ENCODE measurements around the gene AGBL1.

AGBL1 gene

DNA sequence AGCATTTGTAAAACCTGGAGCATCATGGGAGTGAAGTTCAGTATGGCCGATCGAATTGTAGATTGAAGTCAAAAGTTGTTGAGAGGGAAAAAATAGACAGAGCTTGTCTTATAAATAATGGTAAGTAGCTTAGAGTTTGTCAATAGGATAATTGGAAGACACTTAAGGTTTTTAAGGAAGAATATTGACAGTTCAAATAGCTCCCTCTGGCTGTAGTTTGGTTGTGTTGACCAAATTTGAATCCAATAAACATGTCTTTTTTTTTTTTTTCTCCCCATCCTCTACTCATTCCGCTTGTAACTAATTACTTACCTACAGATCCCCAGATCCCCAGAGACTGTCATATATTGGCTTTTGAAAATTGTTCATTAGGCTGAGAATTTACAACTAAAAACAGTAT, 677.0 kb downstream of the AGBL1 start:
- DNase-seq = peak; percentile 17

DNA sequence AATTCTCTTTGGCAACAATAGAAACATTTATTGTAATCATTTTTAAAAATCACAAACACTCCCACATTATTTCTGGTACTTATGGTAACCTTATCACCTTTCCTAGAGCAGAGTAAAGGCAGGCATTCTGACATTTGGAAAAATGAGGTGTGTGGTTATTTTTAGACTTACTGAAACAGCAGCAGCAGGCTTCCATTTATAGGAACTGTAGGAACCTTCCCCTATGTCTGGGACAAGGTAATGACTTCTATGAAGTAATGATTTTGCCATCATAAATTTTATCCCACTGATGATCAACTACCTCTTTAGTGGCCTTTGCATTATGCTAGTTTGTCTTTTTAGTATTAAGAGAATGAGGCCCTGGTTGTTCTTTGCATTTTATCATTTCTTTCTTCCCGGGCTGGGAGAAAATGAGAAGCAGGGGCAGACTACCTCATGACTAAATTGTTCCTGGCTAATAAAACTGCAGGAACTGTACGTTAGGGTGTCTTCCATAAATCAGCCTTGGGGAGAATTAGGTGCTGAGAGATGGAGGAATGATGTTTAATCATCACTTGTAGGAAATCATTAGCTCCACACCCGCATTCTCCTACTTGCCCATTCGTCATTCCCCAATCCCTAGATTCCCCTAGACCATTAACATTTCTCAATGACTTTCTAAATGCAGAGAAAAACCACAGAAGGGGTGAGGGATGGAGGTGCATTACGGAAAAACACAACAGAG, 680.3 kb downstream of the AGBL1 start:
- DNase-seq = no peak

DNA sequence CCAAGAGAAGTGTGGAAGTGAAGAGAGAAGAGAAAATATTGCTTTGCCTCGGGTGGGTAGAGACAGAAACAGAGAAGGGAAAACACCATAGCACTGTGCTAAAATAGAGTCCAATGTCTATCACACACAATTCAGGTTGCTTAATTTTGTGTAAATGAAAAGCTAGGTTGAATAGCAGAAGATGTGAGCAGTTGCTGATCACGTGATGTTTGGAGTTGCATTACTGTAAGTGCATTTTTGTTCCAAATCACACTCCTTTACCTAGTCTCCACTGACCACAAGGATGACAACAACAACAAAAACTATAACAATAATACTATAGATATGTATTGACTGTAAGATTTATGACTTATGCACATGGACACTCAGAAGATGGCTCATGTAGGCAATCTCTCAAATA, 683.2 kb downstream of the AGBL1 start:
- no peak for DNase-seq

DNA sequence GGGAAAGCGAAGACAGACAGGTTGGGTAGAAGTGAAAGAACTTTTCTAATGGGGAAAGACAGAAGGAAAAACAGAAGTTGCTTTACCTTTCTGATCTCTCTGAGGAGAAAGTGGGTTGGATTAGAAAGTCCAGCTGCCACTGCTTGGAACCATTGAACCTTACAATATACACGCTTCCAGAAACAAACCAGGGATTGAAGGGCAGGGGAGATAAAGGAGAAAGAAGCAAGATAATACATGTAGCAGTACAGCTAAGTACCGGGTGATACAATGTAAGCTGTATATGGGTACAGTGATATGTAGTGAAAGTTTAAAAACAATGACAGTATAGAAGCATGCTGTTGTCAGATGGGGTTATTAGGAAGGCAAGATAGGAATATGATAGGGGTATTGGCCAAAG, 684.4 kb downstream of the AGBL1 start:
- no peak for DNase-seq

DNA sequence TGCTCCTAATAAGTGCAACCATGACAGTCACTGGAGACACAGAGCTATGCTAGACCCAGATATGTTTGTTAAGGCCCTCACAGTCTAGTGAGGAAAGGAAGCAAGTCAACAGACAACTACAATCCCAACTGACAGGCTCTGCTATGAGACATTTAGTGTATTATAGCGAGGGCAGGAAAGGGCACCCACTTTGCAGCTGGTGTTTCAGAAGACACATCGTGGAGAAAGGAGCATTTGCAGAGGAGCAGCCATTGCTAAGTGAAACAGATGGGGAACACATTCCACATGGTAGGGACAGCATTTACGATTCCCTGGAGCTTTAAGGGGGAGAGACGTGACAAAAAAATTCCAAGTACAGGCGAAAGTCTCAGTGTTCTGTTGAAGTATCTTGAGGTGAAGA, 685.6 kb downstream of the AGBL1 start:
- peak; percentile 90 for DNase-seq

DNA sequence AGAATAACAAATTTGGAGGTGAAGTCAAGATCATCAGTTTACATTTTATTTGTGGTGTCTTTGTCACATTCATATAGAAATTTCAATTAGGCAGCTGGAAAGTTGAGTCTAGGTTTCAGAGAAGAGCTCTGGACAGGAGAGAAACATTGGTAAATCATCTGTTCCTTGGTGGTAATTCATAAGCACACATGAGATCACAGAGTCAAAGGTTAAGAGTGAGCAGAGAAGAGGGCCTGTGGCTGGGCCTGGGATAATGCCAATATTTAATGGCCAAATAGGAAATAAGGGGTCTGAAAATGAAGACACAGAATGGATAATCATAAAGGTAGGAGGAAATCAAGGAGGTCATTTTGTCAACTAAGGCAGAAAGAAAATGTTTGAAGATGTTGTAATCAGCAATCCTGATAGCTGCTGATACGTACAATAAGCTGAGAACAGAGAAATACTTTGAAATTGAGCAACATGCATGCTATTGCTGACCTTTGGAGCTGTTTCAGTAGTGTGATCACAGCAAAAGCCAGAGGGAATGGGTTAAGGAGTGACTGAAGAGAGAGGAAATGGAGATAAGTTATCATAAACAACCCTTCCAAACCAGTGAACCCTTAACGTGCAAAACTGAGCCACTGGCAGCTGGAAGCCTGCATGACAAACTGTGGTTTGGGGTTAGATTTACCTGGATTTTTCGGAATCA, 692.8 kb downstream of the AGBL1 start:
- no peak for DNase-seq

DNA sequence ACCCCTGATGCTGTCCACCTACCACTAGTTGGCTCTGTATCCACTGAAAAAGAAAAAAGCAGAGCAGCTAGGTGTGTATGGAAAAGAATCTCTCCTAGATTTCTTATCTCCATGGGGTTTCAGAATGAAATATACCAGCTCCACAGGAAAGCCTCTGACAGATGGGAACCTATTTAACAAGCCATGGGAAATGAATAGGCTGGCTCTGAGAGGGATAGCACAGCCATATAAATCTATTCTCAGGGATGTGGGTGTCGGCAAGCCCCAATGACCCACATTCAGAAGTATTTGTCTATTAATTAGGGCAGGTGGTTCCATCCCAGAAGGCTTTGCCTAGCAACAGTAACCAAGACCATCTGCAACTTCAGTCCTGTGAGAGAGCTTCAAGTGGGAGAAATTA, 694.1 kb downstream of the AGBL1 start:
- DNase-seq = peak; percentile 96

DNA sequence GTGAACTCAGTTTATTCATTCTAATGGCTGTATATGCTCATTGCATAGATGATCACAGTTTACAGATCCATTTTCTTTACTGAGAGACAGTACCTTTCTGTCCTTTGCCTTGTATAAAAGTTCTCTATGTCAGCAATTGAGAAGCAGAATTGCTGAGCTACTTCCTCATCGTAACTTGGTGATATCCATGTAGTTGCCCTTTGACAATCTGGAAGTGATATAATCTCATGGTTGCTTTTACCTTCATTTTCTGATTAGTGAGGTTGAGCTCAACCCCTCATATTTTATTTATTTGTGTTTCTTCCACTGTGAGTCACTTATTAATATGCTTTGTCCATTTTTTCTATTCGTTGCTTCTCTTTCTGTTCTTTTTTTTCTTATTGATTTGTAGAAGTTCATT, 696.5 kb downstream of the AGBL1 start:
- no peak for DNase-seq

DNA sequence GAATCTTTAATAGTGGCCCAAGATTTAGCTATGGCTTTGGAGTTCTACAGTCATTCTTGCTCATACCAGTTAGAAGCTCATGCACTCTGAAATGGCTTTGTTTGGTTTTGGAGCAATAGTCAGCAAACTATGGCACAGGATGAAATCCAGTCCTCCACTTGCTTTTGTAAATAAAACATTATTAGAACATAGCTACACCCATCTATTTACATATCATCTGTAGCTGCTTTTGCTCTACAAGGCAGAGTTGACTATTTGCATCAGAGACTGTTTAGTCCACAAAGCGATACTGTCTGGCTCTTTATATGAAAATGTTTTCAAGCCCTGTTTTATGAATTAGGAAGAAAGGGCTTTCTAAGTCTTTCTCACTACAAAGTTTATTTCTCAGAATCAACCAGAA, 716.9 kb downstream of the AGBL1 start:
- DNase-seq = no peak

DNA sequence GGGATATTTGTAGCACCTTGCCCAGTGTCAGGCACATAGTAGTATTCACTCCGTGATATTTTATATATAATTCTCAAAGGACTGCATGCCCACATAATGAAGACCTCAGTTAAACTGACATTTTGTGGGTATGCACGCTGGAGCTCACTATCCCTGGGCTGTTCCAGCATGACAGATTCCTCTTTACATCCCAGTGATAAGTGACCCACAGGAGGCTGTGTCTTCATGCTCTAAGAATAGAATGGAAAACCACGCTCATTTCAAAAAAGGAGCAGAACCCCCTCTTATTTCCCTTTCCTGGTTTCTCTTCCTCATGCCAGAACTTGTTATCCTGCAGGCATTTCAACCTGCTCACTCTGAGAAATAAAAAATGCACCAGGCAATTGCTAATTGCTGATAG, 717.5 kb downstream of the AGBL1 start:
- DNase-seq = no peak

DNA sequence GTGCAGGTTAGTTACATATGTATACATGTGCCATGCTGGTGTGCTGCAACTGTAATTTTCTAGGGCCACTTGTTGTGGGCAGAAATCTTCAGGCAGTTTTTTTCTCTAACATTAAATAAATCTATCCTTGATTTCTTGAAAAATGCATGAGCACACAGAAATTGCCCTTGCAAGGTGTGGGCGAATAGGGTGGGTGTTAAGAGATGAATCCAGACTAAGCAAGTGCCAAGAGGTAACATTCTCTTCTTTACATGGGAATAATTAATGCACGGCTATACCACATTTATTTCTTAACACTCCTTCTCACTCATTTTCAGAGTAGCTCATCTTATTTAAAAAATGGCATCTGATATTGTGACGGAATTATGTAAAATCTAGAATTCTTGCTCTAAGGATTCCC, 719.6 kb downstream of the AGBL1 start:
- DNase-seq = no peak

DNA sequence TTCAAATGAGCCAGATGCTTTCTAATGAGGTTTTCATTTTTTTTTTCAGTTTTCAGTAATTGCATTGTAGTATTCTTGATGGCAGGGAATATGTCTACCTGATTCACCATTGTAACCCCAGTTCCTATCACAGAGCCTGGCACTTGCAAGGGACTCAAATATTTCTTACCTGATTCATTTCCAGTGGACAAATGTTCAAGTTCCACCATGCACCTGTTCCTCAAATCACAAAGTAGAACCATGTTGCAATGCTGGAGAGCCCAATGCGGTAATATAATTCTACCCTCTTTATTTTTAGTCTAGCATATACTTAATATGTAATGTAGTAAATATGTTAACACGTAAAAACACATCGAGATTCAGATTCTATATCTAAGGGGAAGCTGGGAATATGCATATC, 722.6 kb downstream of the AGBL1 start:
- DNase-seq = no peak

DNA sequence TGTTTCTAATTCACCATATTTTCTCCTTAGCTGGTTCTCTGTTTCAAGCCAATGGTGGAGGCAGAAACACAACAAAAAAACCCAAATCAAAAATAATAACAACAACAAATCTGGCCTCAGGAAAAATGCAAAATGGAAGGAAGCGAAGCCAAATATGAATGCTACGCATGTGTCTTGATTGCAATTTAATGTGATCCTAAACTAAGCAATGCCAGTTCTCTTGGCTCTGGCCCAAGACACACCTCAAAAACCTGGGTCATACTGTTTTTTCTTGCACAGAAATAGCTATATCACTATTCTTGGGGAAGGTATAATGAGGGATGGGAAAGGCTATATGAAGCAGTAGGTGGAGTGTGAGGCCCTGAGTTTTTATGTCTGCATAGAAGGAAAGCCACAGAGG, 724.7 kb downstream of the AGBL1 start:
- peak; percentile 7 for DNase-seq

DNA sequence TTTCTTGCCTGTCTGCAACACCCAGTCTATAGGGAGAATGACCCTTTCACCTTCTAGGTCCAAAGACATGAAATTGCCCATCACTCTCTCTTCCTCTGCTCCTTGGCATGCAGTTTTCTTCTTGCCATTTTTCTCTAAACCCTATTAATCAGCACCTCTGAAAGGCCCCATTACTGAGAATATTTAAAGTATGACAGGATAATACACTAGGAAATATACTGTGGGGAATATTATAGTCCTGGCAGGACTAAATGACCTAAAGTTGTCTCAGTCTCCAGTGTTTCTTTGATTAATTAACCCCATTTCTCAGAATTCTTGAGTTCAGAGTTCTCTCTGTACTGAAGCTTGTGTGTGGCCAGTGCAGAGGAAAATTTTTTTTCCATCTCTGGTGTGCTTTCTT, 730.7 kb downstream of the AGBL1 start:
- DNase-seq = no peak

DNA sequence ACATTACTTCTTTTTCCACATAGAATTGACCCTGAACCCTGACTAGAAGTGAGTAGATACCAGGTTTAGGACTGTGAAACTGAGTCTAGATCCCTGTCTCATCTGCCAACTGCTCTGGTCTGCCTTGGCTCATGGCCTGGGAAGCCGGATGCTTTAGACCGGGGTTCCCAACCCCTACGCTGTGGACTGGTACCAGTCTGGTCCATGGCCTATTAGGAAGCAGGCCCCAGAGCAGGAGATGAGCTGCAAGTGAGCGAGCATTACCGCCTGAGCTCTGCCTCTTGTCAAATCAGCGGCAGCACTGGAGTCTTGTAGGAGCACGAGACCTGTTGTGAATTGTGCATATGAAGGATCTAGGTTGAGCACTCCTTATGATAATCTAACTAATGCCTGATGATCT, 734.2 kb downstream of the AGBL1 start:
- no peak for DNase-seq

DNA sequence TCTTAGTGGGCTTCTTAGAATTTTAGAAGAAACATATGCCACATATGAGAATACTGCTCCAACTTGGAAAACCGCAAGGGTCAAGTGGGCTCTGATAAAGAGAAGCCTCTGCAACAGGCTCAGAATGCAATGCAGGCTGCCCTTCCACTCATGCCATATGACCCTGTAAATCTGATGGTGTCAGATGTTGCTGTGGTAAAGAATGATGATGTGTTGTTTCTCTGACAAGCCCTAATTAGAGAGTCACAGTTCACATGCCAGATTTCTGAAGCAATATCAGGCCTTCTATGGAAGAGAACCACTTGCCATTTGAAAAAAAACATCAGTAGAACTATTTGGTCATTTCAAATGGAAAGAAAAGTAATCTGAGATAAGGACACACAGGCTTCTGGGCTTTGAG, 749.6 kb downstream of the AGBL1 start:
- DNase-seq = peak; percentile 61

DNA sequence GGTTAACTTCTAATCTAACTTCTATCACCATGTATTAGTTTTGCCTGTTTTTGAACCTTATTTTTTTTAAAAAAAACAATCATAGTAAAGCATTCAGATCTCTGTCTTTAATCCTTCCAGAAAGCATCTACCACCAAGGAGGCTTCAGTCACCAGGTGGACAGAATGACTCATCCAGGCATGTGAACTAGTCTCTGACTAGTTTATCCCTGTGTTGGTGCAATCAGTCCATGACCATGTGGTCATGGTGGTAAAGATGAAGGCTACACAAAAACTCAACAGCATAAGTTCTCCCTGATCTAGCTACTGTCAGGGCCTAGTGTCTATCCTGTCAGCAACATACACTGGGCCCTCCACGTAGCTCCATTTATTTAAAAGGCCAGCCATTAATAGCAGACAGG, 750.6 kb downstream of the AGBL1 start:
- DNase-seq = no peak

DNA sequence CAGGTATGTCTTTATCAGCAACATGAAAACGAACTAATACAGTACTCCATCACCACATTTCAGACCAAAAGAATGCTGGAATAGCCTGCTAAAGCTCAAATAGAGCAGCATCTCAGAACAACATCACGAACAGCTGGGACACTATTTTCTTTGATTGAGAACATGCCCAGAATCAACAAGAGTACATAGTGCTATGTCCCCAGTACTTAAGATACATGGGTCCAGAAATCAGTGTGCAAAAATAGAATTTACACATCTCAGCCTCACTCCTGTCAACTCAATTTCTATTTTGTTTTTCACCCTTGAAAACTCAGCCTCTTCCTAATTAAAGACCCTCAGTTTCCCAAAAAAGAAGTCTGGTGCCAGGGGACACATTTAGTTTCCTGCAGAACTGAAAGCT, 753.9 kb downstream of the AGBL1 start:
- no peak for DNase-seq

DNA sequence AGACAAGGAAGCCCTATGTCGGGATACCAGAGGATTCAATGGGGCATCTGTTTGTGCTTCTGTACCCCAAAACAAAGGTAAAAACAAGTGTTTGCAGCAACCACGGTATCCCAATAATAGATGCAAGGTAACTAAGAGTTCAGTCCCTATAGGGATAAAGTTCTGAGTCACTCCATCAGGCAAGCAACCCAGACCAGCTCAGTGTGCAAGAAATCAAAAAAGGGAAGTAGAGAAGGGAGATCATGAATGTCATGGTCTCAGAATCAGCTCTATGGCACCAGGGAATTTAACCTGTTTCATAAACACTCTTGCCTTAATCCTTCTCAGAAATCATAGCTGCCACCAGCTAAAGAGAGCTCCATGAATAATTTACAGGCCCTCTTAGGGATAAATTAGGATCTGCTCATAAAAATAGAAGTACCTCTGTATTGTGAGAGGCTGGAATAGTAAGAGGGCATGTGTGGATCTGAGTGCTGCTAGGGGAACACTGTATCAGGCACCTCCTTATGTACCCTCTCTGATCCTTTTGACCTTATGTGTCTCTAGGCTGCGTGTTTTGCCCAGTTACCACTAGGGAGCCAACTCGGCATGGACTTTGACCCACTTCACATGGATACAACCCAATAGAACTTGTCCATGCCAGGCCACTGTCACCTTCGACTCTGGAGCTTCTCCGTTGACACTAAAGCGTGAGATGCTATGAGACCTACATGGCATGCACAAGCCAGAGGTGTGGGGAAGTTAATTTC, 754.6 kb downstream of the AGBL1 start:
- no peak for DNase-seq

DNA sequence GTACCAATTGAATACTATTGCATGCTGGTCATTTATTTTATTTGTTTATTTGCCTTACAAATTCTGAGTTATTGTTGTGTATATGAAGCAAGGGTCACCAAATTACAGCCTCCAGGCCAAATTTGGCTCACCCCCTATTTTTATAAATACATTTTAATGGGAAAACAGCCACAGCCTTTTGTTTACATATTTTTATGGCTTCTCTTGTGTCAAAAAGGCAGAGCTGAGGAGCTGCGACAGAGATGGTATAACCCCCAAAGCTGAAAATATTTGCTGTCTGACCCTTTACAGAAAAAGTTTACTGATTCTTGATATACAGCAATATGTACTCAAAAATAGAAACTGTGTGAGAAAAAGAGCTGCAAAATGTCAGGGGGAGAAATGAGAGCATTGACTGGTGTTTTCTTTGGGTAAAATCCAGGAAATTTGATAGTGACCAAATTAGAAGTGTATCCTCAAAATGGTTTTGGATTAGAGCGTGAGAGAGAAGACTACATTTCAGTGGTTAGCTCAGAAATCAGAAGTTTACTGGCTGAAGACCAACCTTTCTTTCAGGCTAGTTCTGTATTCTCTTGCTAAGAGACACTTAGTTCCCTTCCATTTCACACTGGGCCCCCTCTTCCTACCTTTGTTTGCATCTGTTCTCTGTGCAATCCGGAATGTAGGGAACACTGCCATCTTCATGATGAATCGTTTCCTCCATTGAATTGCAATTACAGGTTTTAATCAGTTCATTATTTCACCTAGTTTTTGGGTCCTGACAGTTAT, 757.8 kb downstream of the AGBL1 start:
- peak; percentile 13 for DNase-seq

DNA sequence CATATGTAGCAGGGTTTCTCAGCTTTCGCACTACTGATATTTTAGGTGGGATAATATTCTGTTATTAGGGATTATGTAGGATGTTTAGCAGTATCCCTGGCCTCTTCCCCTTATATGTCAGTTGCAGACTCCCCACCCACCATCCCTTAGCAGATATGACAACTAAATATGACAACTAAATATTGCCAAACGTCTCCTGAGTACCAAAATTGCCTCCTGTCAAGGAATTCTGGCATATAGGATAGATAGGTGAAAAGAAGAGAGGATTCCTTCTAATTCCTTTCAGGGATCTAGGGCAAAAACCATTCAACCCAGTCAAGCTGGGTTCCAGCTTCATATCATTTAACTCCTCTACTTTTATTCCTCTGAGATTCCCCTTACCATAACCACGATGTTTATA, 759.8 kb downstream of the AGBL1 start:
- DNase-seq = no peak

DNA sequence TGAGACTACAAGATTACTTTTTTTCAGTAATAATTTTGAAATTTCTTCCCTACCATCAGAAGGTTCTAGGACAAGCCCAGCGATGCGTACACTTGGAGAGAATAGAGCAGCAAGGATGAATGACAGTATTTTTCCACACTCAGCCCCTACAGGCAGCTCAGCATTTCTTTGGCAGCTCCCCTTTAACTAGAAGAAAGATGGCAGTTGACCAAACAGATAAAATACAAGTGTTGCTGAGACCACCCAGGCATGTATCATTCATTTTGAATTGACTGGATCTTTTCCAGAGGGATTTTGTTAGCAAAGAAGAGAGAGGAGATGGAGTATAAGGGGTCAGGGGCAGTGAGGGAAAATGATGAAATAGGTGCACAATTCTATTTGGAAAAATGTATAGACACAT, 761.3 kb downstream of the AGBL1 start:
- no peak for DNase-seq

DNA sequence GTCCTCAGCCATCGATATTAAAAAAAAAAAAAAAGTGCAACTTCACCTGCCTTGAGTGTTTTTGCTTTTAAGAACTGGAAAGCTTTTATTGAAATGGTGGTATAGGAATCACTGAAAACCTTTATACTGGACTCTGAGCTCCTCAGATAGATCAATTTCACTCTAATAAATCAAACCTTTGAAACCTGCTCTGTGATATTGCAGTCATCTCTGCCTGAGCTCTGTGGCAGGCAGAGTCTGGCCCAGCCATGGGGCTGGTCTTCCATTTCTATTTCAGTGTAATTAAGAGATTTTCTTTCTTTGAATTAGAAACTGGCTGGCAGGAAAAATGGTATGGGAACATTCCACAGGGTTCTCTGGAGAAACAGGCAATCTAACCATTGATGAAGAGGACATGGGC, 762.5 kb downstream of the AGBL1 start:
- no peak for DNase-seq
